Activated naive CD4-positive, alpha-beta T cell treated with Interleukin-2 at 50 U/mL for 16 hours (primary cell): Measurements from ENCODE around the gene GREB1L.

Experiments
- DNase-seq: peaks from one replicate; pipeline ENCODE4 v3.0.0-alpha.2; 2020

GREB1L gene

DNA sequence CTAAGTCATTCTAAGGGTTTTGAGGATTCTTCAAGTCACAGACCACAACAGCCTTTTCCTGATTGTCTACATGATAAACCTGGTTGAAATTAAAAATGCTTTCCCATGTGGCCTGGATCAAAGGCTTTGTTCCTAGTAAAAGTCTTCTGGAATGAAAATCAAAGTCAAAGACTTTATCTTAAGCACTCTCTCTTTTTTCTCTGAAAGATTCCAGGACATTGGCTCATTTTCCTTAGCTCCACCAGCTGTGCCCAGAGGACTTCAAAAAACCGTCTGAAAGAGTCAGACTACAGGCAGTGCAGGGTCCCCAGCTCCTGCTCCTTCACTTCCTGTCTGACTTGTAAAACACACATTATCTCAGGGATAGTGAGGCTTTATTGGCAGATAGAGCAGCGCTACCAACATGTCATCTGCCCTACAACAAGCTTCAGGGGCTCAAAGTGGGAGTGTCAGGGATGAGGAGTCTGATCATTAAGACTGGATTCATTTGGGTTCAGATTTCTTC is 210.3 kb downstream of the GREB1L start:
- DNase-seq: no peak

- DNase-seq: no peak
These were observed 210.9 kb downstream of the GREB1L start for GRCh38 chr18:21452796-21453510.

DNA sequence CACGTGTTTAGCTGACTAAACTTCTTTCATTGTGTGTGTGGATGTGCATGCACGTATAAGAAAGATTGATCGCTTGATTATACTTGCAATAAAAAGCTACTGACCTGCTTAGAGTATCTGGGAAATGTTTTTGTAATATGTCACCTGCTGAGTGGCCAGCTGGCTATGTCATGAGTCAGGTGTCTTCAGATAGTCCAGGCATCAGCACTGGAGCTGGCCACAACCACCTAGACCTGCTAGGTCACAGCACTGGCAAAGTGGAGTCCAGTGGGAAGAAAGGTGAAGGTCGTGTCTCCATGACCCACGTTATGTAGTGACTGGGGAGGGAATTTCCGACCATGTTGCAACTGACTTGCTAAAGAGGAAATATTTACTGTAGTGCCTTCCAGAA is 211.5 kb downstream of the GREB1L start:
- DNase-seq: no peak

GRCh38 chr18:21454725-21455124 is 212.7 kb downstream of the GREB1L start:
- DNase-seq: no peak

GRCh38 chr18:21456428-21457178 is 214.6 kb downstream of the GREB1L start:
- no peak for DNase-seq

DNA sequence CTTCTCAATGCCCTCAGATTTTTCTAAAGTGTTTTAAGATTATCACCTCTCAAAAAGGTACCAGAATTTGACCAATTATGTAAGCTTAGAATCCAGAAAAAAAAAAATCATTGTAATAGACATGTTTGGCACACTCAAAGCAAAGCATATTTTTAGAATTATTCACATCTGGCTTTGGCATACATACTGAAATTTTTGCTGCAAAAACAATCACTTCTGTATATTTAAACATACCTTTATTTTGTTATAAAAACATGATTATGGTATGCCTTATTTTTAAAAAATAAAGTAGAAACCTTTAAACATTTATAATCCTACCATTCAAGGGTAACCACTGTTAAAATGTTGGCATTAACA is 215.1 kb downstream of the GREB1L start:
- no peak for DNase-seq

- DNase-seq: no peak
These were observed 216.3 kb downstream of the GREB1L start for GRCh38 chr18:21458310-21458709.

- DNase-seq: no peak
These were observed 216.8 kb downstream of the GREB1L start for GRCh38 chr18:21458788-21459187.

DNA sequence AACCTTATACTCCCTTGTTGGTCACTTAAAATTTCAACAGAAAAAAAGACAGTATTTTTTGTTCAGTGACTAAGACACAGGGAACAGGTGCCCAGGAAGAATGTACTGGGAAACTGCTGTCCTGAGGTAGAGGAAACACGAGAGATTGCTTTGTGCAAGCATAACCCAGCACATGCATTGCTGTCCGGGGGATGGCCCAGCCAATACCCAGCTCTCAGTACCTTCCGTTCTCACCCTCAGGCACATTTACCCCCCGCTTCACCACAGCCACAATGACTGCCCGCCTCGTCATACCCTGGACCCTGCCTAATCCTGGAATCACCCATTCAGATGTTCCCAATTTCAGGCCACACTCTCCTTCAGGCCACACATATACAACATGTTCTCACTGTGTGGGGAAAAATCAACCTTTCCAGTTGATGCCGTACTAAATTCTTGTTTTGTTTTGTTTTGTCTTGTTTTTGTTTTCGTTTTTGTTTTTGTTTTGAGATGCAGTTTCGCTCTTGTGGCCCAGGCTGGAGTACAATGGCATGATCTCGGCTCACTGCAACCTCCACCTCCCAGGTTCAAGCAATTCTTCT is 217.8 kb downstream of the GREB1L start:
- no peak for DNase-seq

DNA sequence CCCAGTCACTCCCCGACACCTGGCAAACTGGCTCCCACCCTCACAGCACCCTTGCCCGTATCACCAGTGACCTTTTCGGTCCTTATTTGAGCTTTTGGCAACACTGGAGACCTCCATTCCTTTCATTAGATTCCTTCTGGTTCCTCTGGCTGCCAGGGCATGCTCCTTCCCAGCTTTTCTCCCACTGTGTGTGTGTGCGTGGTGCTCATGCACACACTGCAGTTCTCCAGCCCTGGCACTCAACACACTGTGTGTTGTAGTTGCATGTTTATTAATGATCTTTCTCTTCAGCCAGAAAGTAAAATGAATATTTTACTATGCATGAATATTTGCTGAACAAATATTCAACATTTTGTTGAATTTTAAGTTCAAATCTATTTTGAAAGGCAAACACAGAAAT is 219.4 kb downstream of the GREB1L start:
- DNase-seq: no peak

- DNase-seq: no peak
These were observed 221.7 kb downstream of the GREB1L start for GRCh38 chr18:21463718-21464117.

DNA sequence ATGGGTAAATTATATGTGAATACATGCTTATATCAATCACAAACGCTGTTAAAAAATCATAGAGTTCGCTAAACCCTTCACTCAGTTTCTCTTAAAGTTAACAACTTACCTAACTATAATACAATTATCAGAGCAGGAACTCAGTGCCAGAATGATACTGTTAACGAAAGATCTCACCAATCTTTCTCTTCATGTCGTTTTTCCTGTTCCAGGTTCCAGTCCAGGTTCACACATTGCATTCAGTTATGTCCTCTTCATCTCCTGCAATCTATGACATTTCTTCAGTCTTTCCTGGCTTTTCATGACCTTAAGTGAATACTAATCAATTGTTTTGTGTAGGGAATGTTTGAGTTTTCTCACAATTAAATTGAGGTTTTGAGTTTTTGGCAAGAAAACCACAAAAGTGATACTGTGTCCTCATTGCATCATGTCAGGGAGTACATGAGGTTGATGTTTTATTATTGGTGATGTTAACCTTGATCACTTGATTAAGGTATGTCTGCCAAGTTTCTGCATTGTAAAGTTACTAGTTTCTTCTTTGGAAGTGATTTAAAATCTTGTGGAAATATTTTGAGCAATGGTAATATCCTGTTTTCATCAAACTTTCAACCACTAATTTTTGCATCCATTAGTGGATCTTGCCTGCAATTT is 226.6 kb downstream of the GREB1L start:
- no peak for DNase-seq

- no peak for DNase-seq
These were observed 230.7 kb downstream of the GREB1L start for GRCh38 chr18:21472741-21473140.

GRCh38 chr18:21474621-21475020 is 232.6 kb downstream of the GREB1L start:
- DNase-seq: no peak

GRCh38 chr18:21479721-21480120 is 237.7 kb downstream of the GREB1L start:
- DNase-seq: no peak

GRCh38 chr18:21481739-21482138 is 239.7 kb downstream of the GREB1L start:
- no peak for DNase-seq

DNA sequence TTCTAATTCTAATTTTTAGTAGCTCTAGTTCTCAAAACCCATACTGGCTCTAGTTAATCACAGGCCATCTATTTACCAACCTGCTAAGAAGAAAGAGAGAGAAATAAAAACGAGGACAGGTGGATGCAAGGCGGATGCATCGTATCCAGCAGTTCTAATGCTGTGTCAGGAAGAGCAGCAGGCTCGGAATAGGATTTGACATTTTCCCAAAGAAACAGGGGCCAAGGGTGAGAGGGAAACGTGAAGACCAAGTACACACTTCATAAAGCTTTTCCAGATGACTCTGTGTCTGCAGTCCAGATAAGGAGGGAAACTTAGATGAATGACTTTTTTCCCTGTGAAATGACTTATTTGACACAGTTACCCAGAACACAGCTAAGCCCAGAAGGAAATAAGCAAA is 241.0 kb downstream of the GREB1L start:
- DNase-seq: no peak

DNA sequence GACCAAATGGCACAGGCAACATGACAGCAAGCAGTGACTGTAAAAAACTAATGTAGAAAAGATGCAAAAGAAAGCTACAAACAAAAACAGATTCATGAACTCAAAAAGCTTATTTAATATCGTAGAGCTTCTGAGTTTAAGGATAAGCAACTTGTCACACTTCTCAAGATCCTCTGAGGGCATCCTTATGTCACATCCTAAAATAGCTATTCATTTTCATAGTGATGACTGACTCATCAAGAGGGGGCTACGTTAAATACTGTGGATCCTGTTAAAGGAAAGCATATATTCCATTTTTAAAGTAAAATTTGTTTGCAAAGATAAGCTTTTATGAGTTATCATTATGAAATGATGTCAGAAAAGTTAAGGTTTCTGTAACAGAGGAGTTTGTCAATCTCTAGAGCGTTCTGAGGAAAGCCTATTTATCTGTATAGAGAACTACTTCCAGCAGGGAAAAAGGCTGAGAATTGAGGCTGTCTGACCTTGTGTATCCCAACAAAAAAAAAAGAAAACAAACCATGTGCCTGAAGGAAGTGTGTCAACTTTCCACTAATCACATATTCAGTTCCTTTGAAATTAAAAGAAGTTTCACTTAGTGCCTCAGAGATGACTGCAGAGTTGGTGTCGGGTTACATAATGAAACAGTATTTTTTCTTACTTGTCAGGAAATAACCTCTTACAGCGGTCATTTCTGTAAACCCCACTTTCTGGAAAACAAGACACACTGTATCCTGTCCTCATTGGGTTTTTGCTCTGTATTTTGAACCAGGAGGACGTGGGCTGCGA is 243.0 kb downstream of the GREB1L start:
- no peak for DNase-seq

GRCh38 chr18:21486905-21487437 is 244.9 kb downstream of the GREB1L start:
- DNase-seq: no peak

DNA sequence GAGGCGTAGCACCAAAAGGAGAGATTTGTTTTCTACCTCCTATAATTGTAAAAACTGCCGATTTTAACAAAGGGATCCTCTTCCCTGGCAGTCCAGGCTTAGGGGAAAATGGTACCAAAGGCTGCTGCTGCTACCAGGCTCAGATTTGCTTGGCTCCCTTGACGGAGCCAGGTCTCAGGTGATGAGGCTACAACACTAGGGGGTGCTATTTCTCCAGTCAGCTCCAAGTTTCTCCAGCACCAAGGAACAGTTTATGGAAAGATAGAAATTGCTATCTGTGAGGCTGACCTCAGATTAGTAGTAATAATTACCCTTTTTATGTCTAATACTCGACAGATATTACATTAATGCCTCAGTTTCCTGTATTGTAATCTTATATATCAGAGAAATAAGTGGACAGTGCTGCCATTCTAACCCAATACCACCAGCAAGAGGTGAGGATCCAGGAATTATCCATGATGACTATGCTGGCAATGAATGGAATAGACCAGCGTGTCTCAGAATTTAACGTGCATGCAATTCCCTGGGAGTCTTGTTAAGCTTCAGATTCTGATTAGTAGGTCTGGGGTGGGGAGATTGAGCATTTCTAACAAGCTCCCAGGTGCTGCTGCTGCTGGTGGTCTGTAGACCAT is 247.2 kb downstream of the GREB1L start:
- no peak for DNase-seq

GRCh38 chr18:21489919-21490495 is 248.0 kb downstream of the GREB1L start:
- DNase-seq: no peak

GRCh38 chr18:21490748-21491147 is 248.7 kb downstream of the GREB1L start:
- no peak for DNase-seq
